Natural killer cell (primary cell): Measurements from ENCODE around the gene TULP3. TPM values are rescaled to one million over a fixed set of nuclear protein-coding genes. Genes with fewer than 3 reads are reported as not detected.

ENCODE experiments used
- ATAC-seq, 3 donors: fragments of 150-1000 bp in 2 of 3; fragments of 200-7000 bp in 1 of 3; cut with Tn5 transposase; 1 replicate in 1 of 3; 2 replicates in 2 of 3; pipeline ENCODE4 v1.10.0; 2021; ENCODE audit warnings: mild to moderate bottlenecking in 2 of 3, moderate library complexity in 2 of 3
- DNase-seq, 2 donors: peaks; one replicate each; pipeline versions ENCODE4 v3.0.0 to v3.0.0-alpha.2; 2013 to 2021; ENCODE audit warnings: mixed read lengths in 1 of 2
- H3K27ac ChIP-seq: one replicate; pipeline ENCODE4 v1.5.1; 2013; ENCODE audit warnings: mild to moderate bottlenecking, low read length
- H3K27me3 ChIP-seq: one replicate; pipeline ENCODE4 v1.6.1; 2013; ENCODE audit warnings: low read length; ENCODE audit not compliant: control insufficient read depth, insufficient read depth
- H3K36me3 ChIP-seq: one replicate; pipeline ENCODE4 v1.6.1; 2013; ENCODE audit warnings: low read length; ENCODE audit not compliant: control insufficient read depth, insufficient read depth
- H3K4me1 ChIP-seq: one replicate; pipeline ENCODE4 v1.6.1; 2013; ENCODE audit warnings: low read length; ENCODE audit not compliant: control insufficient read depth, insufficient read depth
- H3K4me3 ChIP-seq: one replicate; pipeline ENCODE4 v1.5.1; 2013; ENCODE audit warnings: low read length
- H3K9me3 ChIP-seq: one replicate; pipeline ENCODE4 v1.6.1; 2013; ENCODE audit warnings: low read length; ENCODE audit not compliant: control insufficient read depth, insufficient read depth
- H3K27ac Mint-ChIP-seq, 2 donors: one replicate each; pipeline ENCODE4 v1.8.0; 2022; ENCODE audit warnings: mild to moderate bottlenecking in 2 of 2, mixed read lengths in 2 of 2, moderate library complexity in 1 of 2
- H3K27me3 Mint-ChIP-seq, 2 donors: one replicate each; pipeline ENCODE4 v1.8.0; 2022; ENCODE audit warnings: low read depth in 2 of 2, mixed read lengths in 2 of 2
- H3K36me3 Mint-ChIP-seq: one replicate; pipeline ENCODE4 v1.8.0; 2022; ENCODE audit warnings: mixed read lengths
- H3K4me1 Mint-ChIP-seq, 2 donors: one replicate each; pipeline ENCODE4 v1.8.0; 2022; ENCODE audit warnings: mixed read lengths in 2 of 2
- H3K4me3 Mint-ChIP-seq: one replicate; pipeline ENCODE4 v1.8.0; 2022; ENCODE audit warnings: mild to moderate bottlenecking, moderate library complexity, mixed read lengths
- H3K9me3 Mint-ChIP-seq, 2 donors: one replicate each; pipeline ENCODE4 v1.8.0; 2022; ENCODE audit warnings: mixed read lengths in 2 of 2
- CTCF ChIP-seq: fragments of 200-600 bp; IDR thresholded peaks from one replicate; pipeline ENCODE4 v1.8.0; 2022; ENCODE audit warnings: antibody characterized with exemption
- WGBS: methylation state at CpG from one replicate; pipeline ENCODE4 v1.1.7; 2013; ENCODE audit warnings: missing lambda C conversion rate; ENCODE audit not compliant: insufficient coverage; 5-methylcytosine and 5-hydroxymethylcytosine counted together
- intact Hi-C: fragments of 100-400 bp; cut with micrococcal nuclease; formaldehyde crosslinking; loops from one replicate; pipeline ENCODE4 v1.14.2; 2022
- total RNA-seq, 4 donors: library from RNA; stranded (reverse); fragments of 120-200 nt in 1 of 4; gene quantifications; one replicate each; pipeline versions ENCODE4 v1.2.3 to v1.2.4, GENCODE V29; 2013 to 2022

Gene TULP3
- total RNA-seq, 3 donors from 2014 or later (not counting 1 experiment from before 2014, with no cell fraction given) = 5.1 to 8.7 (median 6.2) TPM

GRCh38 chr12:2902272-2902880, 11.7 kb downstream of the TULP3 start:
- WGBS = 90% methylated on average over 3 of the region's 4 CpGs
- no peaks in the 10 kb centered on the region for H3K36me3 ChIP-seq
- no peak for TF ChIP-seq CTCF
- H3K9me3 Mint-ChIP-seq = no peaks in the 10 kb centered on the region
- no peaks in the 10 kb centered on the region for H3K27me3 Mint-ChIP-seq
- H3K27ac ChIP-seq = no peak overlapping the region
- H3K4me3 ChIP-seq = no peak overlapping the region
- H3K27me3 ChIP-seq = no peaks in the 10 kb centered on the region
- no peak for DNase-seq
- no peaks in the 10 kb centered on the region for H3K9me3 ChIP-seq
- no peak overlapping the region for H3K27ac Mint-ChIP-seq
- H3K4me3 Mint-ChIP-seq = no peak overlapping the region
- ATAC-seq = no peak
- no peaks in the 10 kb centered on the region for H3K4me1 ChIP-seq
- H3K4me1 Mint-ChIP-seq = no peaks in the 10 kb centered on the region
- H3K36me3 Mint-ChIP-seq = no peaks in the 10 kb centered on the region
- intact Hi-C loops = no loop called here

GRCh38 chr12:2904260-2904659, 13.6 kb downstream of the TULP3 start:
- Mint-ChIP-seq H3K9me3 (no peaks in the 10 kb centered on the region), H3K27me3 (no peaks in the 10 kb centered on the region), H3K4me1 (no peaks in the 10 kb centered on the region), H3K27ac (no peak overlapping the region), H3K36me3 (no peaks in the 10 kb centered on the region), H3K4me3 (no peak overlapping the region)
- TF ChIP-seq CTCF = no peak
- no peak for DNase-seq
- Histone ChIP-seq H3K27ac (no peak overlapping the region), H3K36me3 (no peaks in the 10 kb centered on the region), H3K9me3 (no peaks in the 10 kb centered on the region), H3K4me3 (no peak overlapping the region), H3K27me3 (no peaks in the 10 kb centered on the region), H3K4me1 (no peaks in the 10 kb centered on the region)
- no peak for ATAC-seq
- 92% methylated on average over 2 of the region's 2 CpGs for WGBS
- intact Hi-C loops = no loop called here

- Mint-ChIP-seq H3K36me3 (no peaks in the 10 kb centered on the region), H3K4me3 (no peak overlapping the region), H3K27me3 (no peaks in the 10 kb centered on the region), H3K27ac (no peak overlapping the region), H3K4me1 (no peaks in the 10 kb centered on the region), H3K9me3 (no peaks in the 10 kb centered on the region)
- no peak for DNase-seq
- H3K27ac ChIP-seq = no peak overlapping the region
- no peaks in the 10 kb centered on the region for H3K4me1 ChIP-seq
- intact Hi-C loops = no loop called here
- TF ChIP-seq CTCF = no peak
- peaks cover 2% of the 10 kb centered on the region for H3K36me3 ChIP-seq
- H3K4me3 ChIP-seq = no peak overlapping the region
- 92% methylated on average over 3 of the region's 3 CpGs for WGBS
- no peaks in the 10 kb centered on the region for H3K9me3 ChIP-seq
- no peak for ATAC-seq
- H3K27me3 ChIP-seq = no peaks in the 10 kb centered on the region
Observed at GRCh38 chr12:2912216-2912575, 21.5 kb downstream of the TULP3 start.

GRCh38 chr12:2919249-2919648, 28.6 kb downstream of the TULP3 start:
- Histone ChIP-seq H3K4me3 (no peak overlapping the region), H3K4me1 (no peaks in the 10 kb centered on the region), H3K27me3 (no peaks in the 10 kb centered on the region), H3K27ac (no peak overlapping the region), H3K36me3 (peaks cover 7% of the 10 kb centered on the region), H3K9me3 (no peaks in the 10 kb centered on the region)
- Mint-ChIP-seq H3K9me3 (no peaks in the 10 kb centered on the region), H3K27me3 (no peaks in the 10 kb centered on the region), H3K36me3 (no peaks in the 10 kb centered on the region), H3K4me3 (no peak overlapping the region), H3K27ac (no peak overlapping the region), H3K4me1 (no peaks in the 10 kb centered on the region)
- 82% methylated on average over 2 of the region's 2 CpGs for WGBS
- DNase-seq (no peak), ATAC-seq (no peak)
- intact Hi-C loops = no loop called here
- TF ChIP-seq CTCF = no peak
